C4-2B (cell line): Measurements from ENCODE around the gene SLC20A1.

Experiments
- ZFX ChIP-seq: fragments of 450-650 bp; IDR thresholded peaks from 2 replicates; pipeline ENCODE4 v1.6.1; 2017
- TF ChIP-seq, protein P1 (sequence below): fragments of 450-650 bp; conservative IDR thresholded peaks from 2 replicates; pipeline ENCODE4 v1.5.1; 2017; ENCODE audit warnings: mild to moderate bottlenecking

DNA sequence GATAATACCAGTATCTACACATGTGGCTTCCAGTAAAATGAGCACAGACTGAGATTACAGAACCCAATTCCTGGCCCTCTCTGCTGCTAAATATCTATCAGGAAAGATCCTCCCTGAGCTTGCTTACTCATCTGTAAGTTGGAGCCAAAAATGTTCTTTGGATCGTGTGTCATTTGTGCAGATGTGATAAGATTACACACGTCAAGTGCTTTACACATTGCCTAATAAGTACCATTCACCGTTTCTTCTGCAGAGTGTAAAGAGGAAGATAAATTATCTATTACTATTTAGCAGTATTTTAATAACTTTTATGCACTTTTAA is 23.2 kb upstream of the SLC20A1 start:
- TF ChIP-seq, protein P1, sequence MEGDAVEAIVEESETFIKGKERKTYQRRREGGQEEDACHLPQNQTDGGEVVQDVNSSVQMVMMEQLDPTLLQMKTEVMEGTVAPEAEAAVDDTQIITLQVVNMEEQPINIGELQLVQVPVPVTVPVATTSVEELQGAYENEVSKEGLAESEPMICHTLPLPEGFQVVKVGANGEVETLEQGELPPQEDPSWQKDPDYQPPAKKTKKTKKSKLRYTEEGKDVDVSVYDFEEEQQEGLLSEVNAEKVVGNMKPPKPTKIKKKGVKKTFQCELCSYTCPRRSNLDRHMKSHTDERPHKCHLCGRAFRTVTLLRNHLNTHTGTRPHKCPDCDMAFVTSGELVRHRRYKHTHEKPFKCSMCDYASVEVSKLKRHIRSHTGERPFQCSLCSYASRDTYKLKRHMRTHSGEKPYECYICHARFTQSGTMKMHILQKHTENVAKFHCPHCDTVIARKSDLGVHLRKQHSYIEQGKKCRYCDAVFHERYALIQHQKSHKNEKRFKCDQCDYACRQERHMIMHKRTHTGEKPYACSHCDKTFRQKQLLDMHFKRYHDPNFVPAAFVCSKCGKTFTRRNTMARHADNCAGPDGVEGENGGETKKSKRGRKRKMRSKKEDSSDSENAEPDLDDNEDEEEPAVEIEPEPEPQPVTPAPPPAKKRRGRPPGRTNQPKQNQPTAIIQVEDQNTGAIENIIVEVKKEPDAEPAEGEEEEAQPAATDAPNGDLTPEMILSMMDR = no peak
- no peak for TF ChIP-seq ZFX
